Measurements from ENCODE around the gene AKAP4. TPM values are rescaled to one million over a fixed set of nuclear protein-coding genes. Genes with fewer than 3 reads are reported as not detected.

AKAP4 gene
- total RNA-seq, 1 donor from 2014 or later, result not detected

DNA sequence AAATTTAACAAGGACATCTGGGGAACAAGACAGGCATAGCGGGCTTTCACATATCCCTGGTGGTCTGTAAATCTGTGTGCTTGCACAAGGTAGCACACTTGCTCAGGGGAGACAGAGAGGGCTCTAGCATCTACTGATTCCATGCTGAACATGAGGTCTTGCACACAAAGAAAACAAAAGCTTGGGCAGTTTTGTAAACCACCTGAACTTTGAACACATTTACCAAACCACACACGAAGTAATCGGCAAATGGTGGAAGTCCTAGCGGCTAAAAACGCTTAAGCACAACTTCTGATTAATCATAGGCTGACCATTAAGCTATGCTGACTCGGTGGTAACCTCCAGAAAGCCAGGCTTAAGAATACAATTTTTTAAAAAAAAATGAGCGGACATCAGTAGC is 52.8 kb downstream of the AKAP4 start:
- intact Hi-C loops (cut with DNase I), result no loop called here
- no peak for DNase-seq (ENCODE audit: low spot score)

Other genes with a start within 250 kb of the AKAP4 start
- gene CCNB3, start 3.8 kb upstream of the AKAP4 start, total RNA-seq, result 0.11 TPM

All from cardiac septum (tissue), 1 donor.